ENCODE results near the gene RBFOX1. TPM values are rescaled to one million over a fixed set of nuclear protein-coding genes. Genes with fewer than 3 reads are reported as not detected.

RBFOX1 gene
- total and polyA plus RNA-seq, 2 donors (not counting 1 experiment from before 2014, with no cell fraction given) = not detected

DNA sequence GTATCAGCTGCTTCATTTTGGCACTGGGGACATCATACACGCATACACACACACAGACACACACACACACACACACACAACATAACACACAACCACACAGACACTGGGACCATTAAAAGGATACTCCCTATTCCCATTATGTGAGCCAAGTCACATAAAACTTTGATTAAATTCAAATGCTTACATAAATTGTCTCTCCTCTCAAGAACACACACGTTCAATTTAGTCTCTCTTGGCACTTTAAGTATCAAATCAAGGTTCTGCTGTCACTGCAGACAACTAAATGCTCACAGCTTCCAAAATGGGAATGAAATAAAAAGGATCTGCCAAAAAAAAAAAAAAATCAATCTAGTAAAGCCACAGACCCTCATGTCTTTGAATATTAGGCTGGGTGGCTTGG, 184.9 kb downstream of the RBFOX1 start:
- Histone ChIP-seq H3K9ac (ENCODE audit: low read length) (no peak overlapping the region), H3K9me3 (ENCODE audit: control extremely low read depth in 1 of 3, control insufficient read depth in 2 of 3, insufficient read depth in 1 of 3, low read length in 2 of 3) (peaks cover 0 to 8% (median 0%) of the 10 kb centered on the region in 3 donors), H3K27ac (ENCODE audit: low read length in 2 of 2) (no peak overlapping the region), H3K4me1 (ENCODE audit: control insufficient read depth in 2 of 2, insufficient read depth in 2 of 2, low read length in 2 of 2) (no peaks in the 10 kb centered on the region), H3K79me2 (ENCODE audit: control insufficient read depth, insufficient read depth, low read length) (no peaks in the 10 kb centered on the region), H2AFZ (ENCODE audit: insufficient read depth, low read depth, low read length, poor library complexity, severe bottlenecking) (no peak overlapping the region), H4K20me1 (ENCODE audit: control insufficient read depth, insufficient read depth, low read length, poor library complexity, severe bottlenecking) (no peaks in the 10 kb centered on the region), H3K4me2 (replicated peaks; ENCODE audit: low read depth, low read length, poor library complexity, severe bottlenecking) (no peak overlapping the region), H3K36me3 (replicated peaks in 1 of 2; ENCODE audit: control extremely low read depth in 1 of 2, control insufficient read depth in 1 of 2, extremely low read depth in 1 of 2, insufficient read depth in 2 of 2, low read length in 1 of 2) (no peaks in the 10 kb centered on the region), H3K27me3 (replicated peaks in 1 of 4; ENCODE audit: control extremely low read depth in 1 of 4, control insufficient read depth in 3 of 4, insufficient read depth in 4 of 4, low read length in 3 of 4) (no peaks in the 10 kb centered on the region), H3K4me3 (ENCODE audit: control extremely low read depth in 1 of 5, extremely low read depth in 1 of 5, insufficient read depth in 1 of 5, low read depth in 2 of 5, low read length in 4 of 5) (no peak overlapping the region)
- Mint-ChIP-seq H3K27ac (no peak overlapping the region), H3K4me3 (no peak overlapping the region), H3K4me1 (no peaks in the 10 kb centered on the region), H3K27me3 (no peaks in the 10 kb centered on the region), H3K9me3 (ENCODE audit: insufficient read depth) (peaks cover 4% of the 10 kb centered on the region)
- ChIA-PET CTCF (interaction anchor here (0.7 kb wide), 1 partner anchor 79 kb away, joined by 3 read pairs; no protein-coding TSS in a partner anchor), POLR2A (no interaction called here)
- ATAC-seq (ENCODE audit: low read depth) (no peak), DNase-seq (no peak)
- 66% methylated on average over 2 of the region's 2 CpGs for WGBS (ENCODE audit: insufficient coverage)
- TF ChIP-seq EZH2 (IDR thresholded peaks at IDR 0.05; ENCODE audit: borderline replicate concordance, insufficient read depth, low read depth, low read length, poor library complexity, severe bottlenecking) = no peak
- TF ChIP-seq, protein P1, sequence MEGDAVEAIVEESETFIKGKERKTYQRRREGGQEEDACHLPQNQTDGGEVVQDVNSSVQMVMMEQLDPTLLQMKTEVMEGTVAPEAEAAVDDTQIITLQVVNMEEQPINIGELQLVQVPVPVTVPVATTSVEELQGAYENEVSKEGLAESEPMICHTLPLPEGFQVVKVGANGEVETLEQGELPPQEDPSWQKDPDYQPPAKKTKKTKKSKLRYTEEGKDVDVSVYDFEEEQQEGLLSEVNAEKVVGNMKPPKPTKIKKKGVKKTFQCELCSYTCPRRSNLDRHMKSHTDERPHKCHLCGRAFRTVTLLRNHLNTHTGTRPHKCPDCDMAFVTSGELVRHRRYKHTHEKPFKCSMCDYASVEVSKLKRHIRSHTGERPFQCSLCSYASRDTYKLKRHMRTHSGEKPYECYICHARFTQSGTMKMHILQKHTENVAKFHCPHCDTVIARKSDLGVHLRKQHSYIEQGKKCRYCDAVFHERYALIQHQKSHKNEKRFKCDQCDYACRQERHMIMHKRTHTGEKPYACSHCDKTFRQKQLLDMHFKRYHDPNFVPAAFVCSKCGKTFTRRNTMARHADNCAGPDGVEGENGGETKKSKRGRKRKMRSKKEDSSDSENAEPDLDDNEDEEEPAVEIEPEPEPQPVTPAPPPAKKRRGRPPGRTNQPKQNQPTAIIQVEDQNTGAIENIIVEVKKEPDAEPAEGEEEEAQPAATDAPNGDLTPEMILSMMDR (IDR thresholded peaks at IDR 0.05) = no peak
- intact Hi-C loops (cut with micrococcal nuclease) = no loop called here

DNA sequence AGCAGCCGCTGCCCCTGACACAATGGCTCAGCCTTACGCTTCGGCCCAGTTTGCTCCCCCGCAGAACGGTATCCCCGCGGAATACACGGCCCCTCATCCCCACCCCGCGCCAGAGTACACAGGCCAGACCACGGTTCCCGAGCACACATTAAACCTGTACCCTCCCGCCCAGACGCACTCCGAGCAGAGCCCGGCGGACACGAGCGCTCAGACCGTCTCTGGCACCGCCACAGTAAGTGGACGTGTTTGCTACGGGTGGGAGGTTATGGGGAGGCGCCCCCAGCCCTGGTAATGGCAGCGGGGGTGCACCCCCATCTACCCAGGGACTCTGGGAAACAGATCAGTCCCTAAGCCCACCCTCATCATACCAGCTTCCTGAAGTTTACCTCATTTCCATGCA, 185.5 kb downstream of the RBFOX1 start:
- no peaks in the 10 kb centered on the region for H3K27me3 Mint-ChIP-seq

More for the DNA sequence above, 185.5 kb downstream of the RBFOX1 start:
- no peak overlapping the region for H3K4me3 ChIP-seq (ENCODE audit: control extremely low read depth in 1 of 5, extremely low read depth in 1 of 5, insufficient read depth in 1 of 5, low read depth in 2 of 5, low read length in 4 of 5)
- H3K4me2 ChIP-seq (replicated peaks; ENCODE audit: low read depth, low read length, poor library complexity, severe bottlenecking) = no peak overlapping the region
- 97% methylated on average over 22 of the region's 25 CpGs for WGBS (ENCODE audit: insufficient coverage)
- H3K27ac Mint-ChIP-seq = no peak overlapping the region
- peaks cover 0 to 6% (median 0%) of the 10 kb centered on the region in 3 donors for H3K9me3 ChIP-seq (ENCODE audit: control extremely low read depth in 1 of 3, control insufficient read depth in 2 of 3, insufficient read depth in 1 of 3, low read length in 2 of 3)
- DNase-seq = no peak
- no peak for ATAC-seq (ENCODE audit: low read depth)
- no peaks in the 10 kb centered on the region for H4K20me1 ChIP-seq (ENCODE audit: control insufficient read depth, insufficient read depth, low read length, poor library complexity, severe bottlenecking)
- H3K9ac ChIP-seq (ENCODE audit: low read length) = no peak overlapping the region
- H3K36me3 ChIP-seq (replicated peaks in 1 of 2; ENCODE audit: control extremely low read depth in 1 of 2, control insufficient read depth in 1 of 2, extremely low read depth in 1 of 2, insufficient read depth in 2 of 2, low read length in 1 of 2) = no peaks in the 10 kb centered on the region
- CTCF ChIA-PET = no interaction called here
- no peaks in the 10 kb centered on the region for H3K79me2 ChIP-seq (ENCODE audit: control insufficient read depth, insufficient read depth, low read length)
- H2AFZ ChIP-seq (ENCODE audit: insufficient read depth, low read depth, low read length, poor library complexity, severe bottlenecking) = no peak overlapping the region
- TF ChIP-seq EZH2 (IDR thresholded peaks at IDR 0.05; ENCODE audit: borderline replicate concordance, insufficient read depth, low read depth, low read length, poor library complexity, severe bottlenecking) = no peak
- TF ChIP-seq, protein P1 (IDR thresholded peaks at IDR 0.05) = no peak
- H3K4me1 ChIP-seq (ENCODE audit: control insufficient read depth in 2 of 2, insufficient read depth in 2 of 2, low read length in 2 of 2) = no peaks in the 10 kb centered on the region
- intact Hi-C loops (cut with micrococcal nuclease) = no loop called here
- H3K9me3 Mint-ChIP-seq (ENCODE audit: insufficient read depth) = peaks cover 4% of the 10 kb centered on the region
- H3K4me3 Mint-ChIP-seq = no peak overlapping the region
- H3K27ac ChIP-seq (ENCODE audit: low read length in 2 of 2) = no peak overlapping the region
- POLR2A ChIA-PET = no interaction called here
- no peaks in the 10 kb centered on the region for H3K27me3 ChIP-seq (replicated peaks in 1 of 4; ENCODE audit: control extremely low read depth in 1 of 4, control insufficient read depth in 3 of 4, insufficient read depth in 4 of 4, low read length in 3 of 4)
- H3K4me1 Mint-ChIP-seq = no peaks in the 10 kb centered on the region
